GM15510 (cell line): ENCODE data around the gene SPEG.

Source experiments
- POLR2A ChIP-seq: IDR thresholded peaks from 3 replicates; pipeline ENCODE4 v1.6.1; 2011; ENCODE audit warnings: borderline replicate concordance; ENCODE audit not compliant: insufficient read length; ENCODE audit errors: extremely low read depth

Gene SPEG

DNA sequence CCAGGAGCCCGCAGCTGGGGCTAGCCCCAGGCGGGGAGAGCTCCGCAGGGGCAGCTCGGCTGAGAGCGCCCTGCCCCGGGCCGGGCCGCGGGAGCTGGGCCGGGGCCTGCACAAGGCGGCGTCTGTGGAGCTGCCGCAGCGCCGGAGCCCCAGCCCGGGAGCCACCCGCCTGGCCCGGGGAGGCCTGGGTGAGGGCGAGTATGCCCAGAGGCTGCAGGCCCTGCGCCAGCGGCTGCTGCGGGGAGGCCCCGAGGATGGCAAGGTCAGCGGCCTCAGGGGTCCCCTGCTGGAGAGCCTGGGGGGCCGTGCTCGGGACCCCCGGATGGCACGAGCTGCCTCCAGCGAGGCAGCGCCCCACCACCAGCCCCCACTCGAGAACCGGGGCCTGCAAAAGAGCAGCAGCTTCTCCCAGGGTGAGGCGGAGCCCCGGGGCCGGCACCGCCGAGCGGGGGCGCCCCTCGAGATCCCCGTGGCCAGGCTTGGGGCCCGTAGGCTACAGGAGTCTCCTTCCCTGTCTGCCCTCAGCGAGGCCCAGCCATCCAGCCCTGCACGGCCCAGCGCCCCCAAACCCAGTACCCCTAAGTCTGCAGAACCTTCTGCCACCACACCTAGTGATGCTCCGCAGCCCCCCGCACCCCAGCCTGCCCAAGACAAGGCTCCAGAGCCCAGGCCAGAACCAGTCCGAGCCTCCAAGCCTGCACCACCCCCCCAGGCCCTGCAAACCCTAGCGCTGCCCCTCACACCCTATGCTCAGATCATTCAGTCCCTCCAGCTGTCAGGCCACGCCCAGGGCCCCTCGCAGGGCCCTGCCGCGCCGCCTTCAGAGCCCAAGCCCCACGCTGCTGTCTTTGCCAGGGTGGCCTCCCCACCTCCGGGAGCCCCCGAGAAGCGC, 49.1 kb downstream of the SPEG start:
- no peak for TF ChIP-seq POLR2A

DNA sequence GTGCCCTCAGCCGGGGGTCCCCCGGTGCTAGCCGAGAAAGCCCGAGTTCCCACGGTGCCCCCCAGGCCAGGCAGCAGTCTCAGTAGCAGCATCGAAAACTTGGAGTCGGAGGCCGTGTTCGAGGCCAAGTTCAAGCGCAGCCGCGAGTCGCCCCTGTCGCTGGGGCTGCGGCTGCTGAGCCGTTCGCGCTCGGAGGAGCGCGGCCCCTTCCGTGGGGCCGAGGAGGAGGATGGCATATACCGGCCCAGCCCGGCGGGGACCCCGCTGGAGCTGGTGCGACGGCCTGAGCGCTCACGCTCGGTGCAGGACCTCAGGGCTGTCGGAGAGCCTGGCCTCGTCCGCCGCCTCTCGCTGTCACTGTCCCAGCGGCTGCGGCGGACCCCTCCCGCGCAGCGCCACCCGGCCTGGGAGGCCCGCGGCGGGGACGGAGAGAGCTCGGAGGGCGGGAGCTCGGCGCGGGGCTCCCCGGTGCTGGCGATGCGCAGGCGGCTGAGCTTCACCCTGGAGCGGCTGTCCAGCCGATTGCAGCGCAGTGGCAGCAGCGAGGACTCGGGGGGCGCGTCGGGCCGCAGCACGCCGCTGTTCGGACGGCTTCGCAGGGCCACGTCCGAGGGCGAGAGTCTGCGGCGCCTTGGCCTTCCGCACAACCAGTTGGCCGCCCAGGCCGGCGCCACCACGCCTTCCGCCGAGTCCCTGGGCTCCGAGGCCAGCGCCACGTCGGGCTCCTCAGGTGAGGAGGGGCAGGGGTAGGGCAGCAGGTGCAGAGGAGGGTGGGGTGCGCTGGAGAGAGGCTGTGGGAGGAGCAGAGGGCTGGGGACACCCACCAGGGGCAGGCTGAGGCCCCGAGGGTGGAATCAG, 49.9 kb downstream of the SPEG start:
- no peak for TF ChIP-seq POLR2A

DNA sequence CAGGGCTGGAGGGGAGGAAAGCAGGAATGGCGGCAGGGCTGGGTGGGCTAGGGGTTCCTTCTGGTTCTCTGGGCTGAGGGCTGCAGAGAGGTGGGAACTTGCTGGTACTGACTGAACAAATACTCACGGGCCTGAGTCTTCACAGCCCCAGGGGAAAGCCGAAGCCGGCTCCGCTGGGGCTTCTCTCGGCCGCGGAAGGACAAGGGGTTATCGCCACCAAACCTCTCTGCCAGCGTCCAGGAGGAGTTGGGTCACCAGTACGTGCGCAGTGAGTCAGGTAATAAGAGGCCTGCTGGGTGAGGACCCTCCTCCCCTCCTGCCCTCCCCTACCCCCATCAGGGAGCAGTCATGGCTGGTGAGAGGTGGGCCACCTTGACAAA, 50.5 kb downstream of the SPEG start:
- no peak for TF ChIP-seq POLR2A

DNA sequence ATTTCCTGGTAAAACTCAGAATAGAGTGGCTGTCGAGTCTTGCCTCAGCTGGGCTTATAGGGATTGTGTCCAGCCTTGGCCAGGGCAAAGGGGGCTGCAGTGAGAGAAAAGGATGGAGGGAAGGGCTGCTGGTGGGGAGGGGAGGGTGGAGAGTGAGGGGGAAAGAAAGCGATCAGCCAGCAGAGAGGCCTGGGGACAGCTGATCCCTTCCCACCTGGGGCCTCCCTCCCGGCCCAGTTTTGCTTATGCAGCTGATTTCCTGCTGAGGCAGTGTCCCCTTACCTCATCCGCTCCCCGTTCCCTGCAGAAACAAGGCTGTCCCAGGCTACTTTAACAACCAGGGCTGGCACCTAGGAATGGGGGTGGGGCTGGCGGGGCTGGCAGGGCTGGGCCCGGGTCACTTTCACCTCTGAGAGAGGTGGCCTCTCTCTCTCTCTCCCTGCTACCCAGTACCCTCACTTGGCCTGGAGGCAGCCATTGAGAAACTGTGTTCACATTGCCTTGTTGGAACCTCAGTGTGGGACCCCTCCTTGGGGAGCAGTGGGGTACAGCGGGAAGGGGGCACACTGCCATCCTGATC, 51.8 kb downstream of the SPEG start:
- no peak for TF ChIP-seq POLR2A

DNA sequence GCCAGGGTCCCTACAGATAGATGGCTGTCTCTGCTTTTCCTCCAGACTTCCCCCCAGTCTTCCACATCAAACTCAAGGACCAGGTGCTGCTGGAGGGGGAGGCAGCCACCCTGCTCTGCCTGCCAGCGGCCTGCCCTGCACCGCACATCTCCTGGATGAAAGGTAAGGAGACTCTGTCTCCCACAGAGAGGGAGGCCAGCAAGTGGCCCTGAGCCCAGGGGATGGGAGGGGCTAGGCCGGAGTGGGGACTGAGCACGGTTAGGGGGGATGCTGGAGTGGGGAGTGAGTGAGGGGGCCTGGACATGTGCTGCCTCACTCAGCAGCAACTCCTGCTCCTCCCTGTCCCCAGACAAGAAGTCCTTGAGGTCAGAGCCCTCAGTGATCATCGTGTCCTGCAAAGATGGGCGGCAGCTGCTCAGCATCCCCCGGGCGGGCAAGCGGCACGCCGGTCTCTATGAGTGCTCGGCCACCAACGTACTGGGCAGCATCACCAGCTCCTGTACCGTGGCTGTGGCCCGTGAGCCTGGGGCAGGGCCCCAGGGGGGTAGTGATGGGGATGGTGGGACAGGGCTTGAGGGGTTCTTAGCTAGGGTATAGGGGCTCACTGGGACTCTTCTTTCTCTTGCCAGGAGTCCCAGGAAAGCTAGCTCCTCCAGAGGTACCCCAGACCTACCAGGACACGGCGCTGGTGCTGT, 53.7 kb downstream of the SPEG start:
- no peak for TF ChIP-seq POLR2A

DNA sequence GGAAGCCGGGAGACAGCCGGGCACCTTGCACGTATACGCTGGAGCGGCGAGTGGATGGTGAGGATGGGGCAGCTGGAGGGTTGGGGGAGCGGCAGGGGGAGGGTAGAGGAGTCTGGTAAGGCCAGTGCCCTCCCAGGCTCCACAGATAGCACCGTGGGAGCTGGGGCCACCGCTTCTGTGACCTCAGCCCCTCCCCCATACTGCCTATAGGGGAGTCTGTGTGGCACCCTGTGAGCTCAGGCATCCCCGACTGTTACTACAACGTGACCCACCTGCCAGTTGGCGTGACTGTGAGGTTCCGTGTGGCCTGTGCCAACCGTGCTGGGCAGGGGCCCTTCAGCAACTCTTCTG, 54.2 kb downstream of the SPEG start:
- TF ChIP-seq POLR2A, result no peak

DNA sequence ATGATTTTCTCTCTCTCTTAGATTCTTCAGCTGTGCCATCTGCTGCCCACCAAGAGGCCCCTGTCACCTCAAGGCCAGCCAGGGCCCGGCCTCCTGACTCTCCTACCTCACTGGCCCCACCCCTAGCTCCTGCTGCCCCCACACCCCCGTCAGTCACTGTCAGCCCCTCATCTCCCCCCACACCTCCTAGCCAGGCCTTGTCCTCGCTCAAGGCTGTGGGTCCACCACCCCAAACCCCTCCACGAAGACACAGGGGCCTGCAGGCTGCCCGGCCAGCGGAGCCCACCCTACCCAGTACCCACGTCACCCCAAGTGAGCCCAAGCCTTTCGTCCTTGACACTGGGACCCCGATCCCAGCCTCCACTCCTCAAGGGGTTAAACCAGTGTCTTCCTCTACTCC, 54.7 kb downstream of the SPEG start:
- no peak for TF ChIP-seq POLR2A

DNA sequence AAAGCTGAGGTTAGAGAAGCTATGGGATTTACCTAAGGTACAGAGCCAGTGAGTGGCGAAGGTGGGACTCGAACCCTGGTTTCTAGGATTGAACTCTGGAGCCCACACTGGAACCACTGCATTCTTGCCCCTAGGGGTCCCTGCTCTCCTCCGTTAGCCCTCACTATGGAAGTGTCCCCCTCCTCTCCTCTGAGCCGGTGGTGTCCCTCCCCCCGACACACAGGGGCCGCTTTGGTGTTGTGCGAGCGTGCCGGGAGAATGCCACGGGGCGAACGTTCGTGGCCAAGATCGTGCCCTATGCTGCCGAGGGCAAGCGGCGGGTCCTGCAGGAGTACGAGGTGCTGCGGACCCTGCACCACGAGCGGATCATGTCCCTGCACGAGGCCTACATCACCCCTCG, 55.5 kb downstream of the SPEG start:
- no peak for TF ChIP-seq POLR2A

DNA sequence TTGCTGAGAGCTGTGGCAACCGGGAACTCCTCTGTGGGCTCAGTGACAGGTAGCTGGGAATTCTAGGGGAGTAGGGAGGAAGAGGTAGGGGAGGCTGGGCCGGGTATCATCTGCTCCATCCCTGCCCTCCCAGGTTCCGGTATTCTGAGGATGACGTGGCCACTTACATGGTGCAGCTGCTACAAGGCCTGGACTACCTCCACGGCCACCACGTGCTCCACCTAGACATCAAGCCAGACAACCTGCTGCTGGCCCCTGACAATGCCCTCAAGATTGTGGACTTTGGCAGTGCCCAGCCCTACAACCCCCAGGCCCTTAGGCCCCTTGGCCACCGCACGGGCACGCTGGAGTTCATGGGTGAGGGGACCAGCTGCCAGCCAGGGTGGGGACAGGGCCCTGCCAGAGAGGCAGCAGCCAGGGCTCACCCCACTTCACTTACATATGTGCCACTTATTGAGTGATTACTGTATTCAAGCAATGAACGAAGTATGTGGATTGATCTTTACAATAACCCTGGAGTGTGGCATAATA, 56.0 kb downstream of the SPEG start:
- TF ChIP-seq POLR2A, result no peak

DNA sequence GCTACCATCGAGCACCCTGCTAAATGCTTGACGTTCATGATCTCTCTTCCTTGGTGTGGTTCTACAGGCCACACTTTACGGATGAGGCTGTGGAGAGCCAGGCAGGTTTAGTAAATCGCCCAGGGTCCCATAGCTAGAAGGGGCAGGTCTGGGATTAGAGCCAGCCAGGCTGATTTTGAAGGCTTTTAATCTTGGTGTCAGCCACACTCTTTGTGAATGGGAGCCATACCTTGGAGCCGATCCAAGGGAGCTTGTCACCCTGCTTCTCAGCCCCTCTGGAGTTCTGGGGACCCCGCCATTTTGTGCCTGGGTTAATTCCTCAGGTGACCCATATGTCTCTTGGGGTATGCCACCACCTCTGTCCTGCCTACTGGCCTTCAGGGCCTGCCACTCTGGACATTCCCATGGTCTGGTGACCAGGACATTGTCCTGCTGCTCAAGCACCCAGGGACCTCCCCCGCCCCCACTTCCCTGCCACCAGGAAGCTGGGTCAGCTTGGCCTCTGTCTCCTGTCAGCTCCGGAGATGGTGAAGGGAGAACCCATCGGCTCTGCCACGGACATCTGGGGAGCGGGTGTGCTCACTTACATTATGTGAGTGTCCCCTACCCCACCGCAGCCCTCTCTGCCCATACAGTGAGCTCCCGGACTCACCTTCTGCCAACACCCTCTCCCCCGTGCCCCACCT, 56.8 kb downstream of the SPEG start:
- no peak for TF ChIP-seq POLR2A

DNA sequence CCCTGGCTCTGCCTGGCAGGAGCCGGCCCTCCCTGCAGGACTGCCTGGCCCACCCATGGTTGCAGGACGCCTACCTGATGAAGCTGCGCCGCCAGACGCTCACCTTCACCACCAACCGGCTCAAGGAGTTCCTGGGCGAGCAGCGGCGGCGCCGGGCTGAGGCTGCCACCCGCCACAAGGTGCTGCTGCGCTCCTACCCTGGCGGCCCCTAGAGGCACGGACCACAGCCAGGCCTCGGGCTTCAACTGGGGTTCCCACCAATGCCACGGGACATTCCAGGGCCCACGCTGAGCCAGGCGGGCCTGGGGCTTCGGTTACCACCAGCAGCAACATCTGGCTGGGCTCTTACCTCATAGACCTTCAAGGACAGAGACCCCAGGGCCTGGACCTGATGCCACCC, 57.9 kb downstream of the SPEG start:
- no peak for TF ChIP-seq POLR2A

DNA sequence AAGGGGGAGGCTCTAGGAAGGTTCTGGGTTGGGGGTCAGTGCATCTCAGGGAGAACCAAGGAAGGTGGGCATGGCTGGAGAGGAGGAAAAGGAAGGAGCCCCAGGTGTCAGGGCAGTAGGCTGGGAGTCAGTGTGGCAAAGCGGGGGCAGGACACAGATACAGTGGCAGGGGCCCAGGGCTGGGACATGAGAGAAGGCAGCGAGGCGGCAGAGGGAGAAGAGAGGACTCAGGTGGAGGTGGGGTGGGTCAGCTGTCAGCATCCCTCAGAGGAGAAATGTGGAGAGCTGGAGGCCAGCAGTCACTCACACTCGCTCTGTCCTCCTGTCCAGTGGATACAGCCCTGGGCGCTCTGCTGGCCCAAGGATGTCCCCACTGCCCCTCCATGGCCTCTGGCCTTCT, 58.4 kb downstream of the SPEG start:
- no peak for TF ChIP-seq POLR2A

DNA sequence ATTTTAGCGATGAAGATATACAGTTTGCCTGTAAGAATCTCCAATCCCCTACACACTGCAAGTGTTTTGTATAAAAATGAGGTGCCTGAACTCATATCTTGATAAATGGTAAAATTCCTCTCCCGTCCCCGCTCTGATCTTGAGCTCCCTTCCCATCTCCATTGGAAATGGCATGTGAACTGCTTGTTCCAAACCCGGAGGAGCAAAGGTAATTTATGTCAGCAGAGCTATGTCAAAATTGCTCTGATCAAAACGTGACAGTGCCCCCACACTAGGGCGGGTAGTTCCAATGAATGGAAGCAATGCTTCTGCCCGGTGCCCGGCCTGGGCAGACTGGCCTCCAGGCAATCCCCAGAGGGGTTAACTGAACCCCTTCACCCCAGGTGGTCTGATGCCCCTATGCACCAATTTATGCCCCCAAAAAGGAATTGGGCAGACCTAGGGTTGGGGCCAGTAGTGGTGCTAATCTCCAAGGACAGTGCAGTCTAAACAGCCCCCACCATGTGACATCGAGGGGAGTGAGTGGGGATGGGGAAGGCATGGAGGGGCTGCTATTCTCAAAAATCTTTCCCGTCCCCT, 60.4 kb downstream of the SPEG start:
- no peak for TF ChIP-seq POLR2A
